Brain microvascular endothelial cell (primary cell): Measurements from ENCODE around the gene ARHGAP45.
"Not testable (repeated sequence)": the region's sequence is repeated elsewhere in the genome, so short reads cannot be mapped to it uniquely, and the experiment has no call there.

Experiments used
- DNase-seq: peaks from one replicate; pipeline ENCODE4 v3.0.0-alpha.2; 2020
- H3K27ac ChIP-seq: fragments of 250-450 bp; sonication (Bioruptor Pico); 2 replicates; pipeline ENCODE4 v1.5.1; 2020; ENCODE audit warnings: mild to moderate bottlenecking, moderate library complexity
- H3K27me3 ChIP-seq: fragments of 250-450 bp; sonication (Bioruptor Pico); replicated peaks from 2 replicates; pipeline ENCODE4 v1.5.1; 2020; ENCODE audit warnings: mild to moderate bottlenecking
- H3K36me3 ChIP-seq: fragments of 250-450 bp; sonication (Bioruptor Pico); replicated peaks from 2 replicates; pipeline ENCODE4 v1.5.1; 2020; ENCODE audit warnings: mild to moderate bottlenecking
- H3K4me3 ChIP-seq: 2 replicates; pipeline ENCODE4 v1.5.1; 2011; ENCODE audit warnings: low read depth, mild to moderate bottlenecking, control low read depth, low read length, moderate library complexity
- CTCF ChIP-seq: IDR thresholded peaks from 2 replicates; pipeline ENCODE4 v1.5.1; 2011; ENCODE audit warnings: low read depth, mild to moderate bottlenecking, moderate library complexity, low read length, control low read depth, inconsistent platforms; ENCODE audit errors: missing control alignments
- in situ Hi-C: cut with HindIII; loops from 2 replicates; pipeline ENCODE4 v1.10.0; 2017; ENCODE audit warnings: low sequenced_read_pairs, low pct_ligation_motif_present

ARHGAP45 gene

GRCh38 chr19:1019980-1020867, 46.7 kb upstream of the ARHGAP45 start:
- Histone ChIP-seq H3K36me3 (no peaks in the 10 kb centered on the region), H3K27me3 (no peaks in the 10 kb centered on the region), H3K4me3 (peak overlapping the region; percentile 92), H3K27ac (peak overlapping the region; percentile 96)
- in situ Hi-C loops, result no loop called here
- TF ChIP-seq CTCF, result no peak
- DNase-seq, result no peak

- H3K4me3 ChIP-seq, result peak within 1 kb of the TSS; percentile 92
- H3K27me3 ChIP-seq, result no peaks in the 10 kb centered on the region
- no peak for TF ChIP-seq CTCF
- in situ Hi-C loops, result no loop called here
- no peaks in the 10 kb centered on the region for H3K36me3 ChIP-seq
- H3K27ac ChIP-seq, result peak within 1 kb of the TSS; percentile 96
- DNase-seq, result peak; percentile 94
Measured at GRCh38 chr19:1020868-1021425, 46.0 kb upstream of the ARHGAP45 start, which contains the start of gene TMEM259. TSS of gene TMEM259 (minus strand) at chr19:1021123. CDS start at chr19:1020996, 127 bp downstream.

- H3K36me3 ChIP-seq, H3K27ac ChIP-seq, H3K4me3 ChIP-seq, DNase-seq, H3K27me3 ChIP-seq, in situ Hi-C loops: not testable (repeated sequence)
Measured at GRCh38 chr19:1023883-1024188, 43.1 kb upstream of the ARHGAP45 start.

GRCh38 chr19:1025080-1025479, 41.9 kb upstream of the ARHGAP45 start:
- H3K4me3 ChIP-seq, H3K27ac ChIP-seq, H3K36me3 ChIP-seq, H3K27me3 ChIP-seq, DNase-seq, in situ Hi-C loops: not testable (repeated sequence)

- Histone ChIP-seq H3K36me3 (peaks cover 16% of the 10 kb centered on the region), H3K27ac (peak within 1 kb of the TSS; percentile 90), H3K27me3 (no peaks in the 10 kb centered on the region), H3K4me3 (peak within 1 kb of the TSS; percentile 96)
- TF ChIP-seq CTCF, result no peak
- DNase-seq, result peak; percentile 69
- in situ Hi-C loops, result no loop called here
Measured at GRCh38 chr19:1025960-1026782, 40.8 kb upstream of the ARHGAP45 start, which contains the start of gene CNN2. TSS of gene CNN2 (plus strand) at chr19:1026608. CDS start at chr19:1026662, 54 bp downstream.

GRCh38 chr19:1026783-1027649, 40.0 kb upstream of the ARHGAP45 start:
- in situ Hi-C loops, result no loop called here
- no peak for DNase-seq
- no peak for TF ChIP-seq CTCF

More at GRCh38 chr19:1026783-1027649, 40.0 kb upstream of the ARHGAP45 start:
- peaks cover 21% of the 10 kb centered on the region for H3K36me3 ChIP-seq
- H3K27ac ChIP-seq, result peak overlapping the region; percentile 90
- peak overlapping the region; percentile 96 for H3K4me3 ChIP-seq
- H3K27me3 ChIP-seq, result no peaks in the 10 kb centered on the region
